Fibroblast of skin of back (primary cell): ENCODE results near the gene STK35.
A peak's percentile ranks its signal among the peaks of the same experiment; 100 is the strongest.

Source experiments
- DNase-seq: peaks from one replicate; pipeline ENCODE4 v3.0.0-alpha.2; 2013

Gene STK35

GRCh38 chr20:2136275-2136674, 34.6 kb downstream of the STK35 start:
- DNase-seq, result no peak

GRCh38 chr20:2137552-2138201, 36.0 kb downstream of the STK35 start:
- peak; percentile 79 for DNase-seq

- DNase-seq, result no peak
Observed at GRCh38 chr20:2138396-2138795, 36.8 kb downstream of the STK35 start.

GRCh38 chr20:2139250-2139649, 37.6 kb downstream of the STK35 start:
- DNase-seq, result no peak

GRCh38 chr20:2139736-2140135, 38.1 kb downstream of the STK35 start:
- no peak for DNase-seq

- DNase-seq, result peak; percentile 10
Observed at GRCh38 chr20:2140561-2140960, 38.9 kb downstream of the STK35 start.

- no peak for DNase-seq
Observed at GRCh38 chr20:2141600-2142575, 40.3 kb downstream of the STK35 start.

GRCh38 chr20:2142649-2143048, 41.0 kb downstream of the STK35 start:
- no peak for DNase-seq

- no peak for DNase-seq
Observed at GRCh38 chr20:2143594-2143993, 42.0 kb downstream of the STK35 start.

GRCh38 chr20:2144850-2145249, 43.2 kb downstream of the STK35 start:
- DNase-seq, result no peak

GRCh38 chr20:2145376-2145775, 43.7 kb downstream of the STK35 start:
- no peak for DNase-seq

GRCh38 chr20:2146080-2146867, 44.6 kb downstream of the STK35 start:
- DNase-seq, result no peak

GRCh38 chr20:2149507-2149906, 47.9 kb downstream of the STK35 start:
- DNase-seq, result peak; percentile 49

- DNase-seq, result no peak
Observed at GRCh38 chr20:2150660-2151059, 49.0 kb downstream of the STK35 start.

- DNase-seq, result peak; percentile 53
Observed at GRCh38 chr20:2151858-2152281, 50.2 kb downstream of the STK35 start.

GRCh38 chr20:2152317-2152716, 50.7 kb downstream of the STK35 start:
- DNase-seq, result no peak

GRCh38 chr20:2153326-2153725, 51.7 kb downstream of the STK35 start:
- DNase-seq, result no peak

- DNase-seq, result no peak
Observed at GRCh38 chr20:2156224-2156623, 54.6 kb downstream of the STK35 start.

- DNase-seq, result no peak
Observed at GRCh38 chr20:2156666-2157624, 55.3 kb downstream of the STK35 start.

- no peak for DNase-seq
Observed at GRCh38 chr20:2162125-2162822, 60.6 kb downstream of the STK35 start.

GRCh38 chr20:2162823-2163166, 61.2 kb downstream of the STK35 start:
- no peak for DNase-seq
